ENCODE data around the gene BDNF.

The BDNF gene

DNA sequence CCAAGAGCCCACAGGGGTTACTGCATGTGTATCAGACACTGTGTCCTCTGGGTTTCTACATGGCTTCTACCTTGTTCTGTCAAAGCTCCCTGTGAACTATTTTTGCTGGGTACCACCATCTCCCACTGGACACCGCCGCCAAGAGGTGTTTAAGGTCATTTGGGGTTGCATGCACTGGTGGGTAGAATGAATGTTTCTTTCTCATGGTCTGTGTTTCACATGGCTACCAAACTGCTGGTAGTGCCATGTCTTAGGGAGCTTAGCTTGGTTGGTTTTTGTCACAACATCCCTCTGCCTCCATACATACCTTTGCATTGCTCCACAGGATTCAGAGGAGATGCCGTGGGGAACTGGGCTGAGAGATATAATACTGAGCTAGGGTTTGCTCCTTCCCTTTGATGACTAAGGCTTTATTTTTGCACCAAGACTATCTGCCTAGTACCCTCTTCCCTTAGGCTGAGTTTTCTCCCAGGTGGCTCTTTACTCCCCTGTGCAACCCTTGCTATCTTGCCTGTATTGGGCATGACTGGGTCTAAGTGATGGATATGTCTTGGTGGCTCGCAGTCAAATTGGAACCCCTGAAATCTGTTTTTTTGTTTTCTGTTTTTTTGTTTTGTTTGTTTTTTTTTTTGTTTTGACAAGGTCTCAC lies 73.2 kb downstream of the BDNF start:
- FAIRE-seq, result no peak
- no peak for DNase-seq (ENCODE audit: low spot score)

DNA sequence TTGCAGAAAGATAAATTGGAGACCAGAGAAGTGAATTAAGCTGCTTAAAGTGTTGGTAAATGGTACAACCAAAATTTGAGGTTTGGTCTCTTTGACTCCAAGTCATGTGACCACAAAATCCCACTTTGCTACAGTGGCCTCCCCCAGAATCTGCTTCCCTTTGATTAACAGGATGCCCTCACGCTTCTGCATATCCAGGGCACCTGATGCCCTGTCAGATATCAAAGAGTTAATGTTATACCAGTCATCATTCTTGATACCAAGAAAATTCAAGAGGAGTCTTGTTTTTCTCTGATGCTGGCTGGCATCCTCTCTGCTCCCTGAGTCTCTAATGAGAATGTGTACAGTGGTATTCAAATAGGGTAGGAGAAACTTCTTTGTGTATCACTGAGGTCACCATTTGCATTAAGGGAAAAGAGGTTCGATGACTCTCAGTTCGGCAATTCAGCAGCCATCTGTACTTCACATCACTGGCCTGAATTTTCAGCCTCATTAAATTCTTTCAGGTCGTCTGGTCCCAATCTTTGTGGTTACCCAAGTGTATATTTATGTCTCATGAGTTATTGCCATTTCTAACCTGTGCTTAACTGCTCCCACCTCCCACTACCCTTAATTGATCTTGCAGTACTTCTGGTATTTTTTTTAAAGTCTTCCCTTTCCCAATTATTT lies 73.9 kb downstream of the BDNF start:
- FAIRE-seq, result no peak

DNA sequence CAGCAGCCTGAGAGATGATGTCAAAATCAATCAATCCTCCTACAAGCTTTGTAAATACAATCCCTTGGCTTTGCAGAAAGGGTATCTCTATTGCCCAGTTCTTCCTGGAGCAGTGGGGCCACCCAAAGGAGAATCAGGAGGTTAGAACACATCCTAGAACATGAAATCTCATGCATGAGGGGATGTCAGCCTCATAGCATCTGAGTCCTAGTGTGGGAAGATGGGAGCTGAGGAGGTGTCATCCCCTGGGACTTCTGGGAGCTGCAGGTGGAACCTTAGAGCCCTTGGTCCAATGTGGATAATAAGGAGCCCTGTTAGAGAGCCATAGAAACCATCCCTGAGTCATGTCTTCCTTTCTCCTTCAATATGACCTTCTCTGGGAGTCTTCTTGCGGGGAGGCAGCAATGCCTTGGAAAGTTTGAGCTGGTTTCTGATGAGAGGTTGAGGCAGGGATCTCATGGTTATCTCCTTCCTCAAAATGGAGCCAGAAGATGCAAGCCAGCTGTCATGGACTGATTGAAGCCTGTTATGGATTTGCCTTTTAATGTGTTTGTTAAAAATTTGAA lies 74.8 kb downstream of the BDNF start:
- DNase-seq (ENCODE audit: low spot score) (no peak), FAIRE-seq (no peak)

More for the DNA sequence above, 73.9 kb downstream of the BDNF start:
- no peak for DNase-seq (ENCODE audit: low spot score)

DNA sequence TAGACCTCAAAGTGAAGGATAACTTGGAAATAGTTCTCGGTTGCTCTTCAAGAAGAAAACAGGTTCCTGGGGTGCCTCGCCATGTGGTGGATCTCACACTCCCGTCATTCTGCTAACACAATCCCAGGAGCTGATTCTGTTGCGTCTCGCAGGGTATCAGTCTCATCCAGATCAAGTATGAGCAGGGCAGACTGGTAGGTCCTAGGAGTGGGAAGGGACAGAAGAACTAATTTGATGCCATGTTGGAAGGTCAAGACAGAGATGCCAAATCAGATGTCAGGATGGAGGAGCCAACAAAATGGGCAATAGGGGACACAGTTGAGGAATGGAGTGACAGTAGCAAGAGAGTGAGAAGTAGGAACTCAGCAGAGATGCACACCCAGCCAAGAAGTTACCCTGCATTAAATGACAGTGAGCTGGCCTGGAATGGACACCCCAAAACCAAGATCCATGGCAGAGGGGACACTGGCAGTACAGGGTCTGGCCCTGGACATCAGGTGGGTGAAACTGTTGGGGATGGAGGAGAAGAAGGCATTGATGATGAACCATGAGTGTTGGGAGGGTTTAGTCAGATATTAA lies 76.2 kb downstream of the BDNF start:
- no peak for DNase-seq (ENCODE audit: low spot score)
- no peak for FAIRE-seq

DNA sequence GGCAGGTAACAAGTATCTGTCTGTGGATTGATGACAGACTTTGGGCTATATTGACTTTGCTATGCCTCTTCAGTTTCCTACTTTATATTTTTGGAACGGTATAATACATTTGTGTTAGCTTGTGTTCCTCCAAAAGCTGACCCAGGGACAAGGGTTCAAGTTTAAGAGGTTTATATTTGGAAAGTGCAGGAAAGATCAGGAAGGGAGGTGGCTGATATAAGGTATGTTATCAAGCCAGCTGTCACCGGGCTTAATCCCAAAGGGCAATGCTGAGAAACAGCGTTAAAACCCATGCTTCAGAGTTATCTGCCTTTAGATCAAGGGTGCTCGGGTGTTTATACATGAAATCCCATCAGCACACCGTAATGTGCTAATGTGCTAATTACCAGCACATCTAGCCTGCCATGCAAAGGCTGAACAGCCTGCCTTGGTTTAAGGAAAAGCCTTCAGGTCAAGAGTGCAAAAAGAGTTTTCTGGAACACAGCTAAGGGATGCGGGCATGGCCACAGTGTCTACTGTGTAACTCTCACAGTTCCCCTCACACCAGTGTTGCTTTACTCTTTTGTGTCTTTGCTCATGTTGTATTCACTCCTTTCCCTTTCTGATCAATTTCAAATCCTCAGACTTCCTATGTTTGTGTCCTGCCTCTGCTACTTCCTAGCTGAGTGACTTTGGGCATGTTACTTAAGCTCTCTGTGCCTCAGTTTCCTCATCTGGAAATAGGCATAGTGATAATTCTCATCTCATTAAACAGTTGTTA lies 77.5 kb downstream of the BDNF start:
- DNase-seq (ENCODE audit: low spot score) (no peak), FAIRE-seq (no peak)

DNA sequence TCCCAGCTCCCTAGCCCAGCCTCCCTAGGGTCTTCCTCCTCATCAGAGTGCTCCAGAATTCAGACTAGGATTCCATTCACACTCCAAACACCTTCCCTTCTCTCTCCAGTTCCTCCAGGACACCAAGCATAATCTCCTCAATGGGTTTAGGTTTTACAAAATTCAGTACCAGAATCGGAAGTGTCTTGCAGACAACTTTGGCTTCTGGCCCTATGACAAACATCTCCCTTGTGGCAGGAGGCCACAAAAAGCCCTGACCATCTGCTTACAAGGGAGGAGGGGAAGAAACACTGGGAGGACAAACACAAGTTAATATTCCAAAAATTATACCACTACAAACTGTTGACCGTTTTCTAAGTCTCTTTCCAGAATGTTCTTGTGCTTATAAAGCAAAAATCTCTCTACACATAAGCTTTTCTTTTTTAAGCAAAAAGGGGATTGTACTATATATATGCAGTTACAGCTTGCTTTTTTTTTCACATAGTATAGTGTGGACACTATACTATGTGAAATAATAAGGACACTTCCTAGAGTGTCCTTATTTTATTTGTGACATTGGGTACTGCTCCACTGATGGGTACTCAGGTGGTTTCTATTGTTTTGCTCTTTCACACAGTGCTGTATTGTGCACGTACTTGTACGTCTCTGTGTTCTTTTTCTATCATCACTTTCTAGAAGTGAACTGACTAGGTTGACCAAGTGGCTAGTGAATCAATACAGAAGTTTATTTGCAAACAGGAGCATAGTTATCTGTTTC lies 78.7 kb downstream of the BDNF start:
- FAIRE-seq (no peak), DNase-seq (ENCODE audit: low spot score) (no peak)

DNA sequence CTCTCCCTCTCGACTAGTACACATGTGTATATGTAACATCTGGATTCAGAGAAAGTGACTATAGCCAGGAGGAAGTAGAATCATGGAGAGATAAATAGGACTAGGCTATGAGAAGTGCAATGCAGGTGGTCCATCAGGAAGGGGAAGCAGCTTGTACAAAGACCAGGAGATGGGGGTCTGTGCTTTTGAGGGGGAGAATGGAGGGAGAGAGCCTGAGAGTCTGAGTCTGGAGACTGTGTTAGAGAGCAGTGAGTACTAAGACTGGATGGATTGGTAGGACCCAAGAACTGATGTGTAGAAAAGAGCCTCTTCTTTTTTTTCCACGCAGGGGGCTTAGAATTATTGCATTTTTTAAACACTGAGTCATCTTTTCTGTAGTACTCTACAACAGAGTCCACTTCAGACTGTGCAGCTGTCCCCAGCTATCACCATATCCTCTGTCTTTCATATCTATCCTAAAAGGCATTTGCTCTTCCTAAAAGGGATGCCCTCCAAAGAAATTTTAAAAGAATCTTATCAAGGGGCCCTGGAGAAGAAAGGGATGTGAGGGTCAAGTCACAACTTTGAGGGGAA lies 80.4 kb downstream of the BDNF start:
- no peak for DNase-seq (ENCODE audit: low spot score)
- FAIRE-seq, result no peak

DNA sequence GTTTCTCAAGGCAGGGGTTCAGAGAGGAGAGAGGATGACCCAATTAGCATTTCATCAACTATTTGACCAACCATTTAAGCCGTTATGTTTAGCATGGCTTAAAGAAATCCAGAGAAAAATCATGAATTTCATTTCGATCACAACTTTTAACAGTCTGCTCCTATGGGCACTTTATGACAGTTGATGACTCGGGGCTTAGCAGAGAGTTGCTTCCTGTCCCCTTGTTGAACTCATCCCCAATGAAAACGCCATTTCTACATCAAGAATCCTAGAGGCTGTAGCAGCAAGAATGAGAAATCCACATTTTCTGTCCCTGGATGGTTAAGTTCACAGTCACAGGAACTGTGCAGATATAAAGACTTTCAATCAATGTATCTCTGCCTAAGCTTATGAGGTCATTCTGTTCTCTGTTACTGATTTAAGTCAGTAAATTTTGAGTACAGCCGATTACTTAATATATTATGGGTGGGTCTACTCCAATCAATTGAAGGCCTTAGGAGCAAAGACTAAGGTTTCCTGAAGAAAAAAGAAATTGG lies 81.1 kb downstream of the BDNF start:
- no peak for FAIRE-seq
- no peak for DNase-seq (ENCODE audit: low spot score)

DNA sequence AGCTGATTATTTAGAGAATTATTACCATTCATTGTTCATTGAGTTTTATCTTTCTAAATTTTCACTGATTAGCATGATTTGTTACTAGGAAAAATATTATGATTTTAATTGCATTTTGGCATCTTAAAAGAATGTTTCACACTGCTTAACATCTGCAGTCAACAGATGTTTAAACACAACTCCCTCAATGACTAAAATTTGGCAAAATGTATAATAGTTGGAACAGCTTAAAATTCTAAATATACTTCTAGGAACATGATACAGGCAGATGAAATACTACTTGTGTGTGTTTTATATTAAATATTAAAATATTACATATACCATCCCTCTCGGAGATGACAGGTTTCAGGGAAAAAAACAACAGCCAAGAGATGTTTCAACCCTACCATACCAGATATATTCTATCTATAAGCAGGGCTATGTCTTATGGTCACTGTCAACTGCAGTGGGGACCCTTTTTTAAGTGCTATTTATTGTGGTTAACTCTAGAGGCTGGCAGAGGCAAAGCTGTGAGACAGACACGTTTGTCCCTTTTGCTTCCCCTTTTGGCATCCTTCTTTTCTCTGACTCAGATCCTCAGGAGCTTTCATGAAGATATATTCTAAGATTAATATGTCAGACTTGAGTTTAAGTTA lies 81.9 kb downstream of the BDNF start:
- FAIRE-seq, result no peak
- DNase-seq (ENCODE audit: low spot score), result no peak

DNA sequence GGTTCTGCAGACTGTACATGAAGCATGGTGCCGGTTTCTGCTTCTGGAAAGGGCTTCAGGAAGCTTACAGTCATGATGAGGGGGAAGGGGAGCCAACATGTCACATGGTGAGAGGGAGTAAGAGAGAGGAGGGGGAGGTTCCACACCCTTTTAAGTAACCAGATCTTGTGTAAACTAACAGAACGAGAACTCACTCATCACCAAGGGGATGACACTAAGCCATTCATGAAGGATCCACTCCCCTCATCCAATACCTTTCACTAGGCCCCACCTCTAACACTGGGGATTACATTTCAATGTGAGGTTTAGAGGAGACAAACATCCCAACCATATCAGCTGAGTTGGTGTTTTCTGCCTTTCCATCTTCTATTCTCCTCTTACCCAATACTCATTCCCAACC lies 83.5 kb downstream of the BDNF start:
- FAIRE-seq, result no peak

DNA sequence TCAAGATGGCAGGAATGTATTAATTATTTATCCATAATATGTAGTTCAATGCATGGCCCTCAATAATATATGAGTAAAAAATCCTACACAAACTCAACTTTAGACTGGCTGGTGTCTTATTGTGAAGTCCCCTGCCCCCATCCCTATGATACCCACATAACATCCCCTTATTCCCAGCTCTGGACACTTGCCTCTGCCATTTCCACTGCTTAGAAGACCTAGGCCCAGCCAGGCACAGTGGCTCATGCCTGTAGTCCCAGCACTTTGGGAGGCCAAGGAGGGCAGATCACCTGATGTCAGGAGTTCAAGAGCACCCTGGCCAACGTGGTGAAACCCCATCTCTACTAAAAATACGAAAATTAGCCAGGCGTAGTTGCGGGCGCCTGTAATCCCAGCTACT lies 84.4 kb downstream of the BDNF start:
- FAIRE-seq (no peak), DNase-seq (ENCODE audit: low spot score) (no peak)

More for the DNA sequence above, 83.5 kb downstream of the BDNF start:
- DNase-seq (ENCODE audit: low spot score), result no peak

DNA sequence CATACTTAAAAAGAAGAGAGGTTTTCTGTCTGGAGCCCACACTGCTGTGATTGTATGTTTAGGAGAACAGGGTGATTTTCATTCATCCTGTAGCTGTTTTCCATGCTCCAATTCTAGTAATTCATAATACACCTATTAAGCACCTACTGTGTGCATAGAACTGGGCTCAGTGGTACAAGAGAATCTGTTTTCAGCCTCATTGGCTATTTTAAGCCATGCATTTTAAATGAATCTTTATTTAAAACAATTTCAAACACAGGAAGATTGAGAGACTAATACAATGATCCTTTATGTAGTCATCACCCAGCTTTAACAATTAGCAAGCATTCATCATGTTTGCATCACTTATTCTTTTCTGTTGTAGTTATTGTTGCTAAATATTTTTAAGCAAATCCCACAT lies 86.2 kb downstream of the BDNF start:
- no peak for FAIRE-seq

DNA sequence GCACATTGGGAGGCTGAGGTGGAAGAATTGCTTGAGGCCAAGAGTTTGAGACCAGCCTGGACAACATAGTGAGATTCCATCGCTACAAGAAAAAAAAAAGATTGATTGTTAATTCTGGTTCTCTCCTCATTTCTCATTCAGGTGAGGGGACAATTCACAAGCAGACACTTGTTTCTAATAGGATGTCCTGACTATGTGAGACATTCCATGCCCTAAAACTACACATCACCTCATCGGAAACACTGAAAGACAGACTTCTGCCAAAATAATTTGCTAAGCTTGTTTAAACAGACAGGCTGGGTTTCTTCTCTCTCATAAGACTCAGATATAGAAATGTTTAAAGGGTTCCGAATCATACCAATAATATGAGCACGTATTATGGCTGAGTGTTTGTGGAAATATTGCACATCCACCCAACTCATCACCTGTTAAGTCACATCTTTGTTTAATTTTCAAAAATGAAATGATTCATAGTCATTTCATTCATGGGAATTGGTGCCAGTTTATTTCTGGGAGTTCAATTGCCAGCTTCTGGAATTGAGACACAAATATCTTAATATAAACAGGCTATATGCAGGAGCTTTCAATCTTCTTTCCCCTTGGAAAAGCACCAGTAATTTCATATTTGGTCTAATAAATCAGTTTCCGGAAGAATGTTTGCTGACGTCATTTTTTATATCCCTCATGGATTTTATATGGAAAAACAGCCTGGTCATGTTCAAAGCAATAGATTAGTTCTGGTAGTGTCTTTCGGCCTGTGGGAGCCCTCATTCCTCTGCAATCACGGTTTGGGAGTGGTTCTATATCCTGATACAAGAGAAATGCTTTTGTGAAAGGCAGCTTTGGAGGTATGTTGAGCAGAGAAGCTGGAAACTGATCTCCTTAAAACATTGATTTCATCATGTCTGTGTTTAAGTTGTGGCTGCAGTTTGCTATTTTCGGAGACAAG lies 87.0 kb downstream of the BDNF start:
- FAIRE-seq (no peak), DNase-seq (ENCODE audit: low spot score) (no peak)

More for the DNA sequence above, 86.2 kb downstream of the BDNF start:
- no peak for DNase-seq (ENCODE audit: low spot score)

DNA sequence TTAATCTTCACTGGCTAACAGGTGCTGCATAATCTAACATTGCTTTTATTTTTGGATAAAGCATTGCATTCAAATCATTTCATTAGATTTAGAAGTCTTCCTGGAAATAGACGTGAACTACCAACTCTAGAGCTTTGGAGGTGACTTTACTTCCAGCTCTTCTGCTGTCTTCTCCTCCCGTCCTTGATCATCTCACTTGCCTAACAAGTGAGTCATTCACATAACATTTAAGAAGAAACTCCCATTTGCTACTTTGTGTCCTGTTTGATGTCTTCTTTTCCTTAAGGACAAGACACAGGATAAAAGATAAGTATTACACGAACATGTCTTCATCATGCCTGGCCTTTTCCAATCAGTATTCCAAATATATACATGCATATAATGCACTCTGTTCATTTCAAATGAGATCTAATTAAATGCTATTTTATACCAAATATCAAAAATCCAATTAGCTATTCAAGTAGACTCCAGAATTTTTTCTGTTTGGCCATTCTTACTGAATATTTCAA lies 88.3 kb downstream of the BDNF start:
- FAIRE-seq (no peak), DNase-seq (ENCODE audit: low spot score) (no peak)

DNA sequence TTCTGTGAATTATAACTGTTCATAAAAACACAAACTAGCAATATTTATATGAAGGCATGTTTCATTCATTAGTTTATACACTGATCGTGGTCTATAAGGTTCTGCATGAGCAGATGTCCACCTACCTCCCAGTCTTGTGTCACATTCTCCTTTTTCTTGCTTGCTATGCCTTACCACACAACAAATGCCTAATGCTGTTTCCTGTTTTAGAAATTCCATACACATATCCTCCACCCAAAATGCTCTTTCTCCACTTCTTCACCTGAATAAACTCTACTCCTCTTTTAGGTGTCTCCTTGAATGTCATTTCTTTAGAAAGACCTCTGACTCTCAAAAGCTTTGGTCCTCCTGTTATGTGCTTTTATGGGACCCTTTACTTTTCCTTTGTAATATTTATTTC lies 88.9 kb downstream of the BDNF start:
- no peak for FAIRE-seq

DNA sequence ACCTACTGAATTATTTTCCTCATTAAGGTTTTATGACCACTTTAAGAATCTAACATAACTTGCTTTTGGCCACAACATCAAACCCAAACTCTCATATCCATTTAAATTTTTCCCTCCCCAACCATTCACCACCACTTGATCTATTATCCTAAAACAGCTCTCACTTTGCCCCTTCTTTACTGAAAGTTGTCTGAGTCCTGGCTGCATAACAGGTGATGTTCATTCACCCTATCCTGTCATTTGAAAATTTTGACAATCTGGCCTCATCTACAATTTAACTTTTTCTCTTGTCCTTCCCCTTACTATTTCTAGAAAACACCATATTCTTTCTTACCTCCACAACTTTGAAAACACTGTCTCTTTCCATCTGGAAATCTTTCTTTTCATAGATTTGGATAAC lies 89.3 kb downstream of the BDNF start:
- DNase-seq (ENCODE audit: low spot score) (no peak), FAIRE-seq (no peak)

More for the DNA sequence above, 88.9 kb downstream of the BDNF start:
- no peak for DNase-seq (ENCODE audit: low spot score)

DNA sequence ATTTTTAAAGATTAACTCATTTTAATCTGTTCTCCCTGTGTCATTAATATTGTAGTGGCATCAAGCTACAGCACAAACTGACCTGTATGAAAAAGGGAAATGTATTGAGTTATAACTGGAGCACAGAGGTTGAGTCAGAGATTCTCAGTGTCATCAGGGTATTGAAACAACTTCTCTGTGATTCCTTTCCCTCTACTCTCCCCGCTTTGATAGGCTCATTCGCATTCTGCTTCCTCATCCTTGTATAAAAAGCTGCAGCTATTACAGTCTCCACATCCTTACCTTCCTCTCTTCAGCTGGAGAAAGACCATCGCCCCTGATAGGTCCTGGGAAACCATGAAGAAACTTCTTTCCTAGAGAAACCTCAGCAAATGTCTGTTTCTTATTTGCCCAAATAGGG lies 90.0 kb downstream of the BDNF start:
- FAIRE-seq, result no peak
- DNase-seq (ENCODE audit: low spot score), result no peak

DNA sequence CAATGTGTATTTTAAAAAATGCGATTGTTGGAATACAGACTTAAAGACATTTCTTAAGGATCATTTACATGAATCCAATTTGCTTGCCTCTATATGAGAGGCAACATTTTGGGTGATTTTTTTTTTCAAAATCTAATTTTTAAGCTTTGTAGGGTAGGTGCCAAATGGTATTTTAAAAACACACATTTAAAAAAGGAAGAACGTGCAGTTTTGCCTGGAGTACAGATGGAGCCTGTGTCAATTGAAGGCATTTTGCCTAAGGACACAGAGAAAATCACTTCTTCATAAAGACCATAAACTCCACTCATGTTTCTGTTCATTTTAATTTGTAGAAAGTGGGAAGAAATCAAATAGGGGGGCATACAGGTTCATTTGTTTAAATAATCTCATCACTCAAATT lies 91.3 kb downstream of the BDNF start:
- FAIRE-seq (no peak), DNase-seq (ENCODE audit: low spot score) (no peak)

DNA sequence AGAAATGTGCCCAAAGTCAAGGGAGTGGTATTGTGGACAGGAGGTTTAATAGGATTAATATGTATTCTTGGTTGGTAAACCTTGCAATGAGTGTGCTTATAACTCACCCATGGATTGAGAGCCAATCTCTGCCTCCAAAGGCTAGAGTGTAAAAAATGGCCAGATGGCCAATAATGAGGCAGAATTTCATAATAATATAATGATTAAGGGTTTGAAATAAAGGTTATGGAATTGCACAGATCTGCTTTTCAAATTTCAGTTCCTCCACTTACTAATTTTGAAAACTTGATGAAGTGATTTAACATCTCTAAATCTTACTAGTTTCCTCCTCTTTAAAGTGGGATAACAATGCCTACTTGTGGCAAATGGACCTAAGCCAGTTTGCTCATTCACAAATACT lies 94.8 kb downstream of the BDNF start:
- no peak for FAIRE-seq

More for the DNA sequence above, 94.8 kb downstream of the BDNF start:
- DNase-seq (ENCODE audit: low spot score), result no peak

All from urothelium cell line (cell line).